ELF-1 (cell line): ENCODE results near the gene MFAP2.
"Not testable (repeated sequence)": the region's sequence is repeated elsewhere in the genome, so short reads cannot be mapped to it uniquely, and the experiment has no call there.

Experiments
- DNase-seq: peaks from one replicate; pipeline ENCODE4 v3.0.0-alpha.2; 2016; ENCODE audit warnings: low read depth, low spot score

The MFAP2 gene

DNA sequence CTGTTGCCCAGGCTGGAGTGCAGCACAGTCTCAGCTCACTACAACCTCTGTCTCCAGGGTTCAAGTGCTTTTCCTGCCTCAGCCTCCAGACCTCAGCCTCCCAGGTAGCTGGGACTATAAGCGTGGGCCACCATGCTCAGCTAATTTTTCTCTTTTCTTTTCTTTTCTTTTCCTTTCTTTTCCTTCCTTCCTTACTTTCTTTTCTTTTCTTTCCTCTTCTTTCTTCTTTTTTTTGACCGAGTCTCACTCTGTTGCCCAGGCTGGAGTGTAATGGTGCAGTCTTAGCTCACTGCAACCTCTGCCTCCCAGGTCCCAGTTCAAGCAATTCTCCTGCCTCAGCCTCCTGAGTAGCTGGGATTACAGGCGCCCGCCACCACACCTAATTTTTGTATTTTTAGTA lies 16.3 kb downstream of the MFAP2 start:
- not testable (repeated sequence) for DNase-seq

DNA sequence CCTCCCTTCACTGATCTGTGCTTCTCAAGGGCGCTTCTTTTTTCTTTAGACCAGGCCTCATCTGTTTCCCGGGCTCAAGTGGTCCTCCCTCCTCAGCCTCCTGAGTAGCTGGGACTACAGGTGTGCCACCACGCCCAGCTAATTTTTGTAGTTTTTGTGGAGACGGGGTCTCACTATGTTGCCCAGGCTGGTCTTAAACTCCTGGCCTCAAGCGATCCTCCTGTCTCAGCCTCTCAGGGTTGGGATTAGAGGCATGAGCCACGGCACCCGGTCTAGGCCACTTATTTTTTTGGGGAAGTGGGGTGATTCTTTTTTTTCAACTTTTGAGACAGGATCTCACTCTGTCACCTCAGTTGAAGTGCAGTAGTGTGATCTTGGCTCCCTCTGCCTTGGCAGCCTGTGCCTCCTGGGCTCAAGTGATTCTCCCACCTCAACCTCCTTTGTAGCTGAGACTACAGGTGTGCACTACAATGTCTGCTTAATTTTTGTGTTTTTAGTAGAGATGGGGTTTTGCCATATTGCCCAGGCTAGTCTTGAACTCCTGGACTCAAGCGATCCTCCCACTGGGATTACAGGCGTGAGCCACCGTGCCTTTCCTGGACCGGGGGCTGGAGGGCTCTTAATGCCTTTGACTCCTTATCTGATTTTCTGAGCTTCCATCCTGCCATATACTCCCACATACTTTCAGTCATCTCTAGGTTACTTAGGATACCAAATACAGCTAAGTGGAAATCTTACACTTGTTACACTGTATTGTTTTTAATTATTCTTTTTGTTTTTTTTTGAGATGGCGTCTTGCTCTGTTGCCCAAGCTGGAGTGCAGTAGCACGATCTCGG lies 18.9 kb downstream of the MFAP2 start:
- no peak for DNase-seq

- peak; percentile 94 for DNase-seq
Observed at GRCh38 chr1:16960560-16961296, 19.7 kb downstream of the MFAP2 start.

- no peak for DNase-seq
Observed at GRCh38 chr1:16958475-16958874, 21.9 kb downstream of the MFAP2 start.

GRCh38 chr1:16957731-16958130 lies 22.7 kb downstream of the MFAP2 start:
- DNase-seq = no peak

DNA sequence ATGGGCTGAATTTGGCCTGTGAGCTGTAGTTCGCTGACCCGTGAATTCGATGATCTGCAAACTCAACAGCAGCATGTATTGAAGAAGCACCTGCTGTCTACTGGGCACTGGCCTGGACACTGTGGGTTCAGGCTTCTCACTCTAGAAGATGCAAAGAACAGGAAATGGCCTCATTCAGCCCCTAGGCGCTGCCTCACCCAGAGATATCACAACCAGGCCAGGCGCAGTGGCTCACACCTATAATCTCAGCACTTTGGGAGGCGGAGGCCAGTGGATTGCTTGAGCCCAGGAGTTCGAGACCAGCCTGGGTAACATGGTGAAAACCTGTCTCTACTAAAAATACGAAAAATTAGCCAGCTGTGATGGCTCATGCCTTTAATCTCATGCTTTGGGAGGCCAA lies 23.6 kb downstream of the MFAP2 start:
- no peak for DNase-seq

DNA sequence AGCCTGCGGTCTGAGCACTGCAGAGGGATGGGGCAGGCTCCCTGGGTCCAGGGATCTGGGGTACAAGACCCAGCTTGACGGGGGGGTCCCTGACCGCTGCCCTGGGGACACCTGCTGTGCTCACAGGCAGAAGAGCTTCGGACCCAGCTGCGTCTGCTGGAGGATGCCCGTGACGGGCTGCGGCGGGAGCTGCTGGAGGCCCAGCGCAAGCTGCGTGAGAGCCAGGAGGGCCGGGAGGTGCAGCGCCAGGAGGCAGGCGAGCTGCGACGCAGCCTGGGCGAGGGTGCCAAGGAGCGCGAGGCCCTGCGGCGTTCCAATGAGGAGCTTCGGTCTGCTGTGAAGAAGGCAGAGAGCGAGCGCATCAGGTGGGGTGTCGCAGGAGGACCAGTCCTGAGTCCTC lies 25.2 kb downstream of the MFAP2 start:
- no peak for DNase-seq

- no peak for DNase-seq
Observed at GRCh38 chr1:16954579-16954978, 25.8 kb downstream of the MFAP2 start.

GRCh38 chr1:16952376-16952775 lies 28.0 kb downstream of the MFAP2 start:
- not testable (repeated sequence) for DNase-seq

DNA sequence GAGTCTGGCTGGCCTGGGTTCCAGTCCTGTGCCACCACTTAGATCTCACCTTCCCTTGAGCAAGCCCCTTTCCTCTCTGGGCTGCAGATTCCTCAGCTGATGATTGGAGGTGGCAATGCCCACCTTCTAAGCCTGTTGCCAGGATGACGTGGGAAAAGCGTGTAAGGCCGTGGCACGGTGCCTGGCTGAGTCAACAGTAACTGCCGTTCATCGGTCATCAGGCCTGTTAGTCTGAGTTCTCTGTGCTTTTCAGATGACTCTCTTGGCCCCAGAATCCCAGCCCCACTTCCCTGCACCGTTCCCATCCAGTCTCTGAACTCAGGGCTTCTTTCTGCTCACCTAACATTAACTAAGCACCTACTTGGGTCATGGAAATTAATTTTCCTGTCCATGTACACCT lies 31.4 kb downstream of the MFAP2 start:
- DNase-seq = not testable (repeated sequence)

DNA sequence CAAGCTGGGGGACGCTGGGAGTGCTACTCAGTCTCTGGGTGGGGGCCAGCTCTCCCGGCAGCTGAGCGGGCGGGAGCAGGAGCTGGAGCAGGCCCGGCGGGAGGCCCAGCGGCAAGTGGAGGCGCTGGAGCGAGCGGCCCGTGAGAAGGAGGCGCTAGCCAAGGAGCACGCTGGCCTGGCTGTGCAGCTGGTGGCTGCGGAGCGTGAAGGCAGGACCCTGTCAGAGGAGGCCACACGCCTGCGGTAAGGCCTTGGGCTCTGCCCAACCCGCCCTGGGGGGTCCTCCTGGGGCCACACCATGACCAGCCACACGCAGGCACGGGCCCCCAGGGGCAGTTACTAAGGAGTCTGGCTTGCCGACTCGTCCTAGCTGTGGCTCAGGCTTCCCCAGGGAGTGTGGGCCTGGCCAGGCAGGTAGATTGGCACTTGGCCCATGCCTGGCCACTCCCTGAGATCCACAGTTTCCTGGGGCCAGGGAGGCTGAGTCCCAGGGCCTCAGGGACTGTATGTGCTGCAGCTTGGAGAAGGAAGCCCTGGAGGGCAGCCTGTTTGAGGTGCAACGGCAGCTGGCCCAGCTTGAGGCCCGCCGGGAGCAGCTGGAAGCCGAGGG lies 32.0 kb downstream of the MFAP2 start:
- DNase-seq = not testable (repeated sequence)

GRCh38 chr1:16946646-16947045 lies 33.8 kb downstream of the MFAP2 start:
- DNase-seq = no peak

- DNase-seq = not testable (repeated sequence)
Observed at GRCh38 chr1:16946185-16946584, 34.2 kb downstream of the MFAP2 start.

DNA sequence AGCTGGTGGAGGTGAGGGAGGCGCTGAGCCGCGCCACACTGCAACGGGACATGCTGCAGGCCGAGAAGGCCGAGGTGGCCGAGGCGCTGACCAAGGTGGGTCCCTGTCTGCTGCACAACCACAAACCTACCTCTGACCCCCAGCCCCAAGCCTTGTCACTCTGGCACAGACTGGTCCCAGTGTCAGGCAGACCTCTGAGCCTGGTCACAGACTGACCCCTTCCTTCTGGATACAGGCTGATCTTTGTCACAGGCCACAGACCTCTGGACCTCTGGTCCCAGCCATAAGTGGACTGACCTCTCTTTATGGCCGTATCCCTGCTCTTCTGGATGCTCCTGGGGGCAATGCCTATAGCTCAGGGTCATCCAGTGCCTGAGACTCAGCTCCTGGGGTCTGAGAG lies 34.9 kb downstream of the MFAP2 start:
- not testable (repeated sequence) for DNase-seq

DNA sequence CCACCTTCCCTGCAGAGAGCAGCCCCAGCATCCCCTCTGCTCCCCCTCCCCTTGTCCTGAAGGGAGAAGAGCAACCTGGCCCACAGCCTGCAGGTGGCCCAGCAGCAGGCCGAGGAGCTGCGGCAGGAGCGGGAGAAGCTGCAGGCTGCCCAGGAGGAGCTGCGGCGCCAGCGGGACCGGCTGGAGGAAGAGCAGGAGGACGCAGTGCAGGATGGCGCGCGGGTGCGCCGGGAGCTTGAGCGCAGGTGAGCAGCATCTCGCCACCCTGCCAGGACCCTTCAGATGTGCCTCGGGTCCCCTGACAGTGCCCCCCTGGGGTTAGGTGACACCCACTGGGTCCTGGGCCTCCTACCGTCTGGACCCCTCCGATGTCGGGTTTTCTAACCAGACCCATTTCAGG lies 36.4 kb downstream of the MFAP2 start:
- no peak for DNase-seq

GRCh38 chr1:16939386-16940180 lies 40.8 kb downstream of the MFAP2 start:
- not testable (repeated sequence) for DNase-seq

DNA sequence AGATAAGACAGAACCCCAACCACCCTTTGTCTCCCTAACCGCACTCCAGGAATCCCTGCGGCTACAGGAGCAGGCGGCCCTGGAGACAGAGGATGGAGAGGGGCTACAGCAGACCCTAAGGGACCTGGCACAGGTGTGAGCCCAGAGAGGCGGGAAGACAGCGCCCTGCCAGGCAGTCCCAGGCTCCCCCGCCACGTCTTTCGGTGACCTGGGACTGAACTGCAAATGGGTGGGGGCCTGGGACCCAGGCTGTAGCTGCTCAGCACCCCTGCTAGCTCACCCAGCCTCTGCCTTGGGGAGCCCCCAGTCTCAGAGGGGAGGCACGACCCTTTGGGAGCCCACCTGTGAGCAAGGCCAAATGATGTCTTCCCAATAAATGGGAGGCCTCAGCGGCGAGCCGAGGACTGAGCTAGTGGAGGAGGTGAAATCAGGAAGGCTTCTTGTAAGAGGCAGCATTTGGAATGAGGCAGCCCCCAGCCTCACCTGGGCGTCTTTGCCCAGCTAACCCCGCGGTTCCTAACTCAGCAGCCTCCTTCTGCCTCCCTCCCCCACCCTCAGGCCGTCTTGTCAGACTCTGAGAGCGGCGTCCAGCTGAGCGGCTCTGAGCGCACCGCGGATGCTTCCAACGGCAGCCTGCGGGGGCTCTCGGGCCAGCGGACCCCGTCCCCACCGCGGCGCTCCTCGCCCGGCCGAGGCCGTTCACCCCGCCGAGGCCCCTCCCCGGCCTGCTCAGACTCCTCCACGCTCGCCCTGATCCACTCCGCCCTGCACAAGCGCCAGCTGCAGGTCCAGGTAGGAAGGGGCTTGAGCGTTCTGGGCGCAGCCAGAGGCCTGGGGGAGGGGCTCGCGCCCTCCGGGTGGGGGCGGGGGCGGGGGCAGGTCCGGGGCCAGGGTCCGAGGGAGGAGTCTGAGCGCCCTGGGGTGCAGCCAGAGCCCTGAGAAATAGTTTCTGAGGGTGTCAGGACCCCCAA lies 41.8 kb downstream of the MFAP2 start:
- DNase-seq = peak; percentile 77

DNA sequence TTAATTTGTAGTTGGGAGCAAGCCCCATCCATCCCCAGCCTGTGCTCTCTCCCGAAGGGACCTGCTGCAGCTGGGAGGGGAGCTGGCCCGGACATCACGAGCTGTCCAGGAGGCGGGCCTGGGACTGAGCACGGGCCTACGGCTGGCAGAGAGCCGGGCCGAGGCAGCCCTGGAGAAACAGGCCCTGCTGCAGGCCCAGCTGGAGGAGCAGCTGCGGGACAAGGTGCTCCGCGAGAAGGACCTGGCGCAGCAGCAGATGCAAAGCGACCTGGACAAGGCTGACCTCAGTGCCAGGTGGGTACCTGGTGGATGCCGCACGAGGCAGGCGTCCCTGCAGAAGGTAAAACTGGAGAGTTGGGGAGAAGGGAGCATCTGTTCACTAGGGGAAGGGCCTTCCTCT lies 43.8 kb downstream of the MFAP2 start:
- DNase-seq = not testable (repeated sequence)

- not testable (repeated sequence) for DNase-seq
Observed at GRCh38 chr1:16933945-16934344, 46.5 kb downstream of the MFAP2 start.

DNA sequence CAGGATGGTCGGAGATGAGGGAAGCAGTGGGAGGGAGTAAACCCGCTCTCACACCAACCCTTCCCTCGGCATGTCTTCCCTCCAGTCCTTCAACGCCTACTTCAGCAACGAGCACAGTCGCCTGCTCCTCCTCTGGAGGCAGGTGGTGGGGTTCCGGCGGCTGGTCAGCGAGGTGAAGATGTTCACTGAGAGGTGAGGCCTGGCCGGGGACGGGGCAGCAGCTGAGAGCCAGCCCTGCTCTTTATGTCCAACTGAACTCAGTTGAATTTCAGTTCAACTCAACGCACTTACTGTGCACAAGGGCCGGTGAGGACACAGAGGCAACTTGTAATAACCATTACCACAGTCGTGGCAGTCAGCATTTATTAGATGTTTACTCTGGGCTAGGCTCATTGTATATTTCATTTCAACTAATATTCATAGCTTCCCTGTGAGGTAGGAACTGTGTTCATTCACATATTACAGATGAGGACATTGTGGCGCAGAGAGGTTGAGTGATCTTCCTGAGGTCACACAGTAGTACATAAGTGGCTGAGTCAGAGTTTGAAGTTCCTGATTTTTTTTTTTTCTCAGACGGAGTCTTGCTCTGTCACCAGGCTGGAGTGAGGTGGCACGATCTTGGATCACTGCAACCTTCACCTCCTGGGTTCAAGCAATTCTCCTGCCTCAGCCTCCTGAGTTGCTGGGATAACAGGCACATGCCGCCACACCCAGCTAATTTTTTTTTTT lies 49.0 kb downstream of the MFAP2 start:
- not testable (repeated sequence) for DNase-seq
